ENCODE measurements around the gene MYL7. TPM values are rescaled to one million over a fixed set of nuclear protein-coding genes. Genes with fewer than 3 reads are reported as not detected.

MYL7 gene
- total RNA-seq, 4 donors from 2014 or later, result not detected

DNA sequence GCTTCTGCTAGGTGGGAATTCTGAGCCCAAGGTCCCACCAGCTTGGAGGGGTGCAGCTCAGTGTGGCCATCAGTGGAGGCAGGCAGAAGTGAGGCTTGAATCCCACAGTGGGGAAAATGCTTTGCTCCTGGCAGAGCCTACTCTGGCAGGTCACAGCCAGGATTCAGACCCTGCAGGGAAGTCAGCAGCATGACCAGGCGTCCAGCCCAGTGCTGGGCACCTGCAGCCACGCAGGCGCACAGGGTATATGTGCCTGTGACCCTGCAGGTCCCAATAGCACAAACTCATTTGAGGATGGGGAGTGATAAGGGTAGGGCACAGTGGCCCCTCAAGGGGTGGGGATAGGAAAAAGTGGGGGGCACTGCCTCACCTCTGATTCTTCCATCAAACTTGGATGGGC is 45.4 kb downstream of the MYL7 start:
- TF ChIP-seq, protein P1, sequence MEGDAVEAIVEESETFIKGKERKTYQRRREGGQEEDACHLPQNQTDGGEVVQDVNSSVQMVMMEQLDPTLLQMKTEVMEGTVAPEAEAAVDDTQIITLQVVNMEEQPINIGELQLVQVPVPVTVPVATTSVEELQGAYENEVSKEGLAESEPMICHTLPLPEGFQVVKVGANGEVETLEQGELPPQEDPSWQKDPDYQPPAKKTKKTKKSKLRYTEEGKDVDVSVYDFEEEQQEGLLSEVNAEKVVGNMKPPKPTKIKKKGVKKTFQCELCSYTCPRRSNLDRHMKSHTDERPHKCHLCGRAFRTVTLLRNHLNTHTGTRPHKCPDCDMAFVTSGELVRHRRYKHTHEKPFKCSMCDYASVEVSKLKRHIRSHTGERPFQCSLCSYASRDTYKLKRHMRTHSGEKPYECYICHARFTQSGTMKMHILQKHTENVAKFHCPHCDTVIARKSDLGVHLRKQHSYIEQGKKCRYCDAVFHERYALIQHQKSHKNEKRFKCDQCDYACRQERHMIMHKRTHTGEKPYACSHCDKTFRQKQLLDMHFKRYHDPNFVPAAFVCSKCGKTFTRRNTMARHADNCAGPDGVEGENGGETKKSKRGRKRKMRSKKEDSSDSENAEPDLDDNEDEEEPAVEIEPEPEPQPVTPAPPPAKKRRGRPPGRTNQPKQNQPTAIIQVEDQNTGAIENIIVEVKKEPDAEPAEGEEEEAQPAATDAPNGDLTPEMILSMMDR (IDR thresholded peaks at IDR 0.05; ENCODE audit: low read depth), result no peak

DNA sequence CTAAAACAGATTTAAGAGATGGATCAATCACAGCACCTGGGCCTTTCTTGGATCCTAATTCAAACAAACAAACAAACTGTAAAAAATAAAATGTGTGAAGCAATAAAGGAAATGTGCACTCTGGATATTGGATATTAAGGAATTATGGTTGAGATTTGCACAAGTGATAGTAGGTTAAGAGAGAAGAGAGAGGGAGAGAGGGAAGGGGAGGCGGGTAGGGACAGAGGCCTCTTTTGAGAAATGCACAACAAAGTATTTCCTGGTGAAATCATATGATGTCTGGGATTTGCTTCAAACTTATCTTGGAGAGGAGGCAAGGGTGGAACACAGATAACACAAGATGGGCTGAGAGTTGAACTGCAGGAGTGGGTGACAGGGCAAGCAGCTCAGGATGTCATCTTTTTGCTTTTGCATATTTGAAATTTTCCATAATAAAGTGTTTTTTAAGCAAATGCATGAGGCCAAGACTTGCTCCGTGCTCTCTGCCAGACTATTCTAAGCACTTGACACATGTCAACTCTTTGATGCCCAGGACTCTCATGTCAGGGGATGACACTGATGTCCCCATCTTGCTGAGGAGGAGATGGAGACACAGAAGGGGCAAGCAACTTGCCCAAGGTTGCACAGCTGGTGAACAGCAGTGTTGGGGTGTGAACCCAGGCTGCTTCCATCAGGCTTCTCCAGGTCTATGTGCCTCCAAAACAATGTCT is 46.1 kb downstream of the MYL7 start:
- TF ChIP-seq, protein P1 (IDR thresholded peaks at IDR 0.05; ENCODE audit: low read depth), result no peak

DNA sequence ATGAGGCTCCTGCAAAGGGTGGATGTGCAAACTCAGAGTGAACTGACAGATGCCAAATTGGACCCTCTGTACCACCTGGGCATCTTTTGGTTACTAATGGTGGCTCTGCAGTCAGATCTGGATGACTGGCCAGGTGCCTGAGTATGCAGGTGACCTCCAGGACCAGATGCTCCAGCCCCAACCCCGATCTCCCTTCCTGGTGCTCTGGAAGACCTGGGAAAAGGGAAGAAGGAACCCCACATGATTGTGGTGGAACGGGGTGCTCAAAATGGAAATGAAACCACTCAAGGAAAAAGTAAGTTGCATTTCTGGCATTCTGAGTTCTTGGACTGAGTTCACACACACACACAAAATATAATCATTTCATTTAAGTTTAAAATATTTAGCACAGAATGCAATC is 46.8 kb downstream of the MYL7 start:
- TF ChIP-seq, protein P1 (IDR thresholded peaks at IDR 0.05; ENCODE audit: low read depth), result no peak

DNA sequence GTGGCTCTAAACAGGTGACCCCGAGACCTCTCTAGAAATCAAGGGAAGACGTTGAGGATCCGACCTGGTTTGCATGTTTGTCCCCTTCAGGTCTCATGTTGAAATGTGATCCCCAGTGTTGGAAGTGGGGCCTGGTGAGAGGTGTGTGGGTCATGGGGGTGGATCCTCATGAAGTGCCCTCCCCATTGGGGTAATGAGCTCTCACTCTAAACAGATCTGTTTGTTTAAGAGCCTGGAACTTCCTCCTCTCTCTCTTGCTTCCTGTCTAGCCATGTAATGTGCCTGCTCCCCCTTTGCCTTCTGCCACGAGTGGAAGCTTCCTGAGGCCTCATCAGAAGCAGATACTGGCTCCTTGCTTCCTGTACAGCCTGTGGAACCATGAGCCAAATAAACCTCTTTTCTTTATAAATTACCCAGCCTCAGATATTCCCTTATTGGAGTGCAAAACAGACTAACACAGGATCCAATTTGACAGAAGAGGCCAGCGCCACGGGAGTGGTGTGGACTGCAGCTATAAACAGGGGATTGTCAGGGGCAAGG is 48.0 kb downstream of the MYL7 start:
- TF ChIP-seq, protein P1 (IDR thresholded peaks at IDR 0.05; ENCODE audit: low read depth), result no peak

Small RNA genes within 50 kb of the gene (small RNA-seq; reads per million reads assigned to genes)
- not detected for gene RNA5SP230

Other genes with a start within 250 kb of the MYL7 start
- gene URGCP, start 234.7 kb downstream of the MYL7 start, total RNA-seq, result 10 to 100 TPM; 16.7 to 29.1 (median 26.1) TPM
- 10 to 100 TPM; 16.6 to 39.0 (median 25.9) TPM for gene UBE2D4, start 214.9 kb downstream of the MYL7 start, total RNA-seq
- gene SPDYE1, start 143.4 kb downstream of the MYL7 start, total RNA-seq, result not detected
- 100 to 1,000 TPM in 2 of 4 donors, 10 to 100 TPM in 2; 62.3 to 133 (median 103) TPM for gene DBNL, start 96.6 kb downstream of the MYL7 start, total RNA-seq
- gene PGAM2, start 75.8 kb downstream of the MYL7 start, total RNA-seq, result 1 to 10 TPM in 1 of 4 donors, not detected in 3; 4.3 TPM
- gene POLM, start 58.8 kb downstream of the MYL7 start, total RNA-seq, result 10 to 100 TPM in 3 of 4 donors, 1 to 10 TPM in 1; 6.5 to 85.5 (median 20.2) TPM
- 100 to 1,000 TPM in 3 of 4 donors, 10 to 100 TPM in 1; 90.2 to 183 (median 162) TPM for gene AEBP1, start 37.0 kb downstream of the MYL7 start, total RNA-seq
- 10 to 100 TPM; 19.7 to 45.6 (median 21.0) TPM for gene POLD2, start 17.8 kb downstream of the MYL7 start, total RNA-seq
- gene GCK, start 48.1 kb upstream of the MYL7 start, total RNA-seq, result 1 to 10 TPM in 1 of 4 donors, under 1 TPM in 2, not detected in 1; 0.22 to 8.1 (median 0.85) TPM
- gene YKT6, start 59.6 kb upstream of the MYL7 start, total RNA-seq, result 10 to 100 TPM; 43.3 to 50.7 (median 49.7) TPM
- gene CAMK2B, start 184.3 kb upstream of the MYL7 start, total RNA-seq, result 1 to 10 TPM in 2 of 4 donors, under 1 TPM in 2; 0.44 to 5.1 (median 0.81) TPM

Measured in subcutaneous adipose tissue (tissue), 4 donors.